ENCODE data around the gene SDHA. TPM values are rescaled to one million over a fixed set of nuclear protein-coding genes. Genes with fewer than 3 reads are reported as not detected.
"Not testable (repeated sequence)": the region's sequence is repeated elsewhere in the genome, so short reads cannot be mapped to it uniquely, and the experiment has no call there.

The SDHA gene
- total RNA-seq, 1 experiment from 2014 or later, result 140 TPM

DNA sequence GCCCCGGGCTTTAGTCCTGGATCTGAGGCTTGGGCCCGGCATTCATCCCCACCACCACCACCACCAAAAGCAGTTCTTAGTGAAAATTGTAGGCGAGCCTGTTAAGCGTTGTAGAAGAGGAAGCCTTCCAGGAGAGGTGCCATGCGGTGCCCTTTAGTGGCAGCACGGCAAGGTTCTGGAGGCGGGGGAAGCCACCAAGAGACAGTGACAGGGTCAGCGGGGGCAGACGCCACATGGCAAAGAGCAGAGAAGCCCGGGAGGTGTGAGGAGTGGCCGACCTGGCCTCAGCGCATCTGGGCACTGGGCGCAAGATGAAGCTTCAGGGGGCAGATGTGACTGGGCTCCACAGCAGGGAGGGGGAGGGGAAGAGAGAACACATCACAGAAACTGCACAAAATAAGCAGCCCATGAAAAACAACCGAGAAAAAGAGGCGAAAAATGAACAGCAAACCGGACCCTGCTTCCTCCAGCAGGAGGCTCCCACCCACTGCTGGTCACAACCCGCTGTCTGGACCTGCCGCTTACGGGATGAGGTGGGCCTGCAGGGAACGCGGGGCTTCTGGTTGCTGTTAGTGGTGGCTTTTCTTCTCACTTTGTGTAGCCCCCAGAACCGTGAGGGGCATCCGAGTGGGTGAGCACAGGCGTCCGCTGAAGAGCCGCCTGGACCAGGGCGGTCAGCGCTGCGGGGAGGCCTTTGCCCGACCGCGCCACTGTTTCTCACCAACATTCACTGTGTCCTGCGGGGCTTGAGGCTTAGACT, 22.5 kb upstream of the SDHA start:
- TF ChIP-seq, protein P1, sequence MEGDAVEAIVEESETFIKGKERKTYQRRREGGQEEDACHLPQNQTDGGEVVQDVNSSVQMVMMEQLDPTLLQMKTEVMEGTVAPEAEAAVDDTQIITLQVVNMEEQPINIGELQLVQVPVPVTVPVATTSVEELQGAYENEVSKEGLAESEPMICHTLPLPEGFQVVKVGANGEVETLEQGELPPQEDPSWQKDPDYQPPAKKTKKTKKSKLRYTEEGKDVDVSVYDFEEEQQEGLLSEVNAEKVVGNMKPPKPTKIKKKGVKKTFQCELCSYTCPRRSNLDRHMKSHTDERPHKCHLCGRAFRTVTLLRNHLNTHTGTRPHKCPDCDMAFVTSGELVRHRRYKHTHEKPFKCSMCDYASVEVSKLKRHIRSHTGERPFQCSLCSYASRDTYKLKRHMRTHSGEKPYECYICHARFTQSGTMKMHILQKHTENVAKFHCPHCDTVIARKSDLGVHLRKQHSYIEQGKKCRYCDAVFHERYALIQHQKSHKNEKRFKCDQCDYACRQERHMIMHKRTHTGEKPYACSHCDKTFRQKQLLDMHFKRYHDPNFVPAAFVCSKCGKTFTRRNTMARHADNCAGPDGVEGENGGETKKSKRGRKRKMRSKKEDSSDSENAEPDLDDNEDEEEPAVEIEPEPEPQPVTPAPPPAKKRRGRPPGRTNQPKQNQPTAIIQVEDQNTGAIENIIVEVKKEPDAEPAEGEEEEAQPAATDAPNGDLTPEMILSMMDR (IDR thresholded peaks at IDR 0.05; ENCODE audit: insufficient read depth in 1 of 2, low read depth in 1 of 2, low read length in 1 of 2, severe bottlenecking in 1 of 2, unreplicated experiment in 1 of 2), result no peak
- Histone ChIP-seq H3K36me3 (ENCODE audit: control insufficient read depth, insufficient read depth, low read length) (no peaks in the 10 kb centered on the region), H3K4me3 (ENCODE audit: low read depth, low read length) (no peak overlapping the region), H3K4me1 (no peaks in the 10 kb centered on the region), H3K9me3 (no peaks in the 10 kb centered on the region), H3K27me3 (replicated peaks; ENCODE audit: control insufficient read depth, insufficient read depth, low read length) (no peaks in the 10 kb centered on the region)
- Mint-ChIP-seq H3K9me3 (ENCODE audit: unreplicated experiment) (no peaks in the 10 kb centered on the region), H3K4me3 (ENCODE audit: unreplicated experiment) (no peak overlapping the region), H3K27me3 (ENCODE audit: insufficient read depth, unreplicated experiment) (no peaks in the 10 kb centered on the region), H3K27ac (ENCODE audit: unreplicated experiment) (peak overlapping the region; percentile 30), H3K36me3 (ENCODE audit: insufficient read depth, unreplicated experiment) (peaks cover 6% of the 10 kb centered on the region), H3K4me1 (ENCODE audit: low read depth, unreplicated experiment) (peaks cover under 1% of the 10 kb centered on the region)
- CTCF ChIA-PET, result no interaction called here
- POLR2A ChIA-PET, result no interaction called here
- DNase-seq, result no peak
- BruUV-seq (replicated peaks), result no TSS peak
- intact Hi-C loops (cut with micrococcal nuclease; ENCODE audit: unreplicated experiment), result no loop called here

DNA sequence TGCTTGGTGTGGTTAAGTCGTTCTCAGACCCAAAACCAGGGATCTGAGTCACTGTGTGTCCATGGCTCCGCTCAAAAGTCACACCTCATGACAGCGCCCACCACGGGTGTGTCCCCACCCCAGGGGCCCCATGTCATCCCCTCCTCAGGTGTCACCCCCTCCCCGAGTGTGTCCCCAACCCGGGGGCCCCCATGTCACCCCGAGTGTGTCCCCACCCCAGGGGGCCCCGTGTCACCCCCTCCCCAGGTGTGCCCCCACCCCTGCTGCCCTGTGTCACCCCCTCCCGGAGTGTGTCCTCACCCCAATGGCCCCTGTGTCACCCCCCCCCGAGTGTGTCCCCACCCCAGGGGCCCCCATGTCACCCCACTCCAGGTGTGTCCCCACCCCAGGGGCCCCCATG, 21.8 kb upstream of the SDHA start:
- DNase-seq, result no peak
- intact Hi-C loops (cut with micrococcal nuclease; ENCODE audit: unreplicated experiment), result no loop called here
- ChIA-PET POLR2A (no interaction called here), CTCF (no interaction called here)
- no TSS peak for BruUV-seq (replicated peaks)
- peaks cover 6% of the 10 kb centered on the region for H3K36me3 Mint-ChIP-seq (ENCODE audit: insufficient read depth, unreplicated experiment)
- H3K4me1 ChIP-seq, result no peaks in the 10 kb centered on the region
- TF ChIP-seq, protein P1 (IDR thresholded peaks at IDR 0.05; ENCODE audit: insufficient read depth in 1 of 2, low read depth in 1 of 2, low read length in 1 of 2, severe bottlenecking in 1 of 2, unreplicated experiment in 1 of 2), result no peak
- no peaks in the 10 kb centered on the region for H3K27me3 ChIP-seq (replicated peaks; ENCODE audit: control insufficient read depth, insufficient read depth, low read length)
- no peaks in the 10 kb centered on the region for H3K36me3 ChIP-seq (ENCODE audit: control insufficient read depth, insufficient read depth, low read length)
- no peak overlapping the region for H3K27ac Mint-ChIP-seq (ENCODE audit: unreplicated experiment)
- no peak overlapping the region for H3K4me3 Mint-ChIP-seq (ENCODE audit: unreplicated experiment)
- H3K4me1 Mint-ChIP-seq (ENCODE audit: low read depth, unreplicated experiment), result no peaks in the 10 kb centered on the region
- H3K27me3 Mint-ChIP-seq (ENCODE audit: insufficient read depth, unreplicated experiment), result no peaks in the 10 kb centered on the region
- H3K4me3 ChIP-seq (ENCODE audit: low read depth, low read length), result no peak overlapping the region
- no peaks in the 10 kb centered on the region for H3K9me3 ChIP-seq
- no peaks in the 10 kb centered on the region for H3K9me3 Mint-ChIP-seq (ENCODE audit: unreplicated experiment)

DNA sequence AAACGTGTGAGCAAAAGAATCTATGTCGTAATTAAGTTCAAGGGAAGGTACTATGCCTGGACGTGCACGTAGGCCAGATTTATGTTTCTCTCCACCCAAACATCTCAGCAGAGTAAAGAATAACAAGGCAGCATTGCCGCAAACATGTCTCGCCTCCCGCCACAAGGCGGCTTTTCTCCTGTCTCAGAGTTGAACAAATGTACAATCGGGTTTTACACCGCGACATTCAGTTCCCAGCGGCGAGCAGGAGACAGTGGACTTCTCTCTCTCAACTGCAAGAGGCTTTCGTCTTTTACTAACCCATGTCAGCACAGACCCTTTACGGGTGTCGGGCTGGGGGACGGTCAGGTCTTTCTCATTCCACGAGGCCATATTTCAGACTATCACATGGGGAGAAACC, 21.1 kb upstream of the SDHA start:
- H3K36me3 Mint-ChIP-seq (ENCODE audit: insufficient read depth, unreplicated experiment); H3K4me1 Mint-ChIP-seq (ENCODE audit: low read depth, unreplicated experiment); H3K27me3 ChIP-seq (replicated peaks; ENCODE audit: control insufficient read depth, insufficient read depth, low read length); H3K4me3 ChIP-seq (ENCODE audit: low read depth, low read length); H3K27ac Mint-ChIP-seq (ENCODE audit: unreplicated experiment); H3K27me3 Mint-ChIP-seq (ENCODE audit: insufficient read depth, unreplicated experiment); H3K4me3 Mint-ChIP-seq (ENCODE audit: unreplicated experiment); H3K9me3 ChIP-seq; H3K36me3 ChIP-seq (ENCODE audit: control insufficient read depth, insufficient read depth, low read length); H3K9me3 Mint-ChIP-seq (ENCODE audit: unreplicated experiment); DNase-seq; intact Hi-C loops (cut with micrococcal nuclease; ENCODE audit: unreplicated experiment); BruUV-seq (replicated peaks); H3K4me1 ChIP-seq; CTCF ChIA-PET; POLR2A ChIA-PET: not testable (repeated sequence)

All from Caco-2 (cell line).